AG08395 (cell line): Measurements from ENCODE around the gene NDUFS8.
"Not testable (repeated sequence)": the region's sequence is repeated elsewhere in the genome, so short reads cannot be mapped to it uniquely, and the experiment has no call there.

ENCODE experiments used
- DNase-seq: peaks from one replicate; pipeline ENCODE4 v3.0.0; 2012; ENCODE audit warnings: mixed read lengths, low spot score

Gene NDUFS8

GRCh38 chr11:68030318-68031143, at the start of gene NDUFS8:
NDUFS8 (plus strand) TSS chr11:68030681; CDS start chr11:68032152, 1,471 bp downstream.
- peak; percentile 100 for DNase-seq

GRCh38 chr11:67981226-67981625, 49.3 kb upstream of the NDUFS8 start:
- DNase-seq: not testable (repeated sequence)

- DNase-seq: not testable (repeated sequence)
These were observed 48.1 kb upstream of the NDUFS8 start for GRCh38 chr11:67982255-67982857.

- DNase-seq: no peak
These were observed 46.5 kb upstream of the NDUFS8 start for GRCh38 chr11:67983951-67984350.

GRCh38 chr11:67985302-67985701, 45.2 kb upstream of the NDUFS8 start:
- not testable (repeated sequence) for DNase-seq

- not testable (repeated sequence) for DNase-seq
These were observed 39.7 kb upstream of the NDUFS8 start for GRCh38 chr11:67990546-67991346.

GRCh38 chr11:67991347-67992121, 38.9 kb upstream of the NDUFS8 start:
- not testable (repeated sequence) for DNase-seq

GRCh38 chr11:67993821-67994220, 36.7 kb upstream of the NDUFS8 start:
- DNase-seq: not testable (repeated sequence)

GRCh38 chr11:67994387-67994786, 36.1 kb upstream of the NDUFS8 start:
- not testable (repeated sequence) for DNase-seq

- not testable (repeated sequence) for DNase-seq
These were observed 35.4 kb upstream of the NDUFS8 start for GRCh38 chr11:67995129-67995528.

- not testable (repeated sequence) for DNase-seq
These were observed 34.9 kb upstream of the NDUFS8 start for GRCh38 chr11:67995579-67995978.

GRCh38 chr11:67996051-67996450, 34.4 kb upstream of the NDUFS8 start:
- no peak for DNase-seq

GRCh38 chr11:67996622-67997474, 33.6 kb upstream of the NDUFS8 start:
- no peak for DNase-seq

- DNase-seq: no peak
These were observed 33.0 kb upstream of the NDUFS8 start for GRCh38 chr11:67997475-67997921.

- no peak for DNase-seq
These were observed 32.1 kb upstream of the NDUFS8 start for GRCh38 chr11:67998150-67999045.

- DNase-seq: no peak
These were observed 31.3 kb upstream of the NDUFS8 start for GRCh38 chr11:67999201-67999629.

- DNase-seq: no peak
These were observed 30.8 kb upstream of the NDUFS8 start for GRCh38 chr11:67999704-68000103.

- no peak for DNase-seq
These were observed 27.9 kb upstream of the NDUFS8 start for GRCh38 chr11:68002575-68002937.
